B cell (primary cell): ENCODE measurements around the gene LRCOL1.

Experiments used
- CTCF ChIP-seq: fragments of 200-600 bp; IDR thresholded peaks from one replicate; pipeline ENCODE4 v1.8.0; 2022; ENCODE audit warnings: antibody characterized with exemption, mild to moderate bottlenecking
- EZH2 ChIP-seq: IDR thresholded peaks from 2 replicates; pipeline ENCODE4 v1.6.1; 2012; ENCODE audit warnings: borderline replicate concordance, low read depth, mild to moderate bottlenecking, moderate library complexity, low read length; ENCODE audit not compliant: insufficient read depth, poor library complexity, severe bottlenecking

- TF ChIP-seq CTCF: no peak
- TF ChIP-seq EZH2: no peak
Observed at GRCh38 chr12:132625731-132626430, 15.5 kb upstream of the LRCOL1 start.
